GM18526 (cell line): ENCODE data around the gene RTL9.

Experiments
- POLR2A ChIP-seq: IDR thresholded peaks from 3 replicates; pipeline ENCODE4 v1.6.1; 2011; ENCODE audit not compliant: insufficient read length; ENCODE audit errors: extremely low read depth

RTL9 gene

GRCh38 chrX:110327336-110327735 lies 31.3 kb upstream of the RTL9 start:
- TF ChIP-seq POLR2A: no peak

DNA sequence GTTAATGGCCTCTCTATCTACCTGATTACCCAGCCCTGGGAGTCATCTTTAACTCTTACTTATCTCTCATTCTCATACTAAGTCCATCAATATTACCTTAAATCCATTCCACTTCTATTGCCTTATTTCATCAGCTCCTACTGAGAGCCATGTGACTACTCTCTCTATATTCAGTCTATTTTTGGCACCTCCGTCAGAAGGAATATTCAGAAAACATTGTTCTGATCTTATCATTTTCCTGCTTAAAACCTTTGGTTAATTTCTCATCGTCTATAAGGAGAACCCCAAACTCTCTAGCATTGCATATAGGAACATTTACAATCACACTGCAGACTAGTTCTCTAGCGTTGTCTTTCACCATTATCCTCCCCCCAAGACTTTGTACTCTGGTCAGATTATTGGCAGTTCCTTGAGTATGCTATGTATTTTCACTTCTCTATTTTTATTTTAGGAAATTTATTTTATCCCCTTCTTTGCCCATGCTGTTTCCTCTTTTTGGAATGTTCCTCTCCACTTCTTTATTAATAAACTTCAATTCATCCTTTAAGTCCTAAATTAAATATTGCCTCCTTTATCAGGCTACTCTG lies 27.1 kb upstream of the RTL9 start:
- no peak for TF ChIP-seq POLR2A

DNA sequence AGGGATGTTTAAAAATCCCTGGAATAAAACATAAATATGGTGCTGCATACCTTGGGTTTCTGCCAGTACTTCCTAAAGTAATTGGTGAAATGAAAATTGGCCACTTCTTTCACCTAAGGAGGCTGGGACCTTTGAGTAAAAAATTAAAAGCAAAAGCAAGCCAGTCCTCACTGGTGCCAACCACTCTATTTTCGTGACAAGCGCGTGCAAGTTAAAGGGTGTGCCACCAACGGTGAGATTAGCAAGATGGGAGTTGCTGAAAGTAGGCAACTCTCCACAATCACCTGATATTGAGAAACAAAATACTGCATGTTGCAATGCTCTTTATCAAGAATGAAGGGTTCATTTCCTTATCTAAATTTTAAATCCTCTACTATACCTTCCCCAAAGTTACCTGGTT lies 19.7 kb upstream of the RTL9 start:
- TF ChIP-seq POLR2A: no peak

DNA sequence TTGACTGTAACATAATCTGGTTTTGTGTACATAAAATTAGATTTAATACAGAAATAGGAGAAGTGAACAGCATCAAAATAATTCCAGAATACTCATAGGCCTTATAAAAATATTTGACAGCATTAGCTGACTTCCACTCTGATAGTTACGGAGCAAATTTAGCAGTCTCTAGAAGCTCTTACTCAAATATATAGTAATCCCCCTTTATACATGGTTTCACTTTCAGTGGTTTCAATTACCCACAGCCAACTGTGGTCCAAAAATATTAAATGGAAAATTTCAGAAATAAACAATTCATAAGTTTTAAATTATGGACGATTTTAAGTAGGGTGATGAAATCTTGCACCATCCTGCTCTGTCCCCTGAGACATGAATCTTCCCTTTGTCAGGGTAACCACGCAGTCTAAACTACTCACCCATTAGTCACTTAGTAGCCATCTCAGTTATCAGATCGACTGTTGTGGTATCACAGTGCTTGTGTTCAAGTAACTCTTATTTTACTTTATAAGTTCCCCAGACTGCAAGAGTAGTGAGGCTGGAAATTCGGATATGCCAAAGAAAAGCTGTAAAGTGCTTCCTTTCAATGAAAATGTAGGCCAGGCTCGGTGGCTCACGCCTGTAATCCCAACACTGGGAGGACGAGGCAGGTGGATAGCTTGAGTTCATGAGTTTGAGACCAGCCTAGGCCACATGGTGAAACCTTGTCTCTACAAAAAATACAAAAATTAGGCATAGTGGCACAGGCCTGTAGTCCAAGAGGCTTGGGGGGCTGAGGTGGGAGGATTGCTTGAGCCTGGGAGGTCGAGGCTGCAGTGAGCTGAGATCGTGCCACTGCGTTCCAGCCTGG lies 17.2 kb upstream of the RTL9 start:
- no peak for TF ChIP-seq POLR2A

DNA sequence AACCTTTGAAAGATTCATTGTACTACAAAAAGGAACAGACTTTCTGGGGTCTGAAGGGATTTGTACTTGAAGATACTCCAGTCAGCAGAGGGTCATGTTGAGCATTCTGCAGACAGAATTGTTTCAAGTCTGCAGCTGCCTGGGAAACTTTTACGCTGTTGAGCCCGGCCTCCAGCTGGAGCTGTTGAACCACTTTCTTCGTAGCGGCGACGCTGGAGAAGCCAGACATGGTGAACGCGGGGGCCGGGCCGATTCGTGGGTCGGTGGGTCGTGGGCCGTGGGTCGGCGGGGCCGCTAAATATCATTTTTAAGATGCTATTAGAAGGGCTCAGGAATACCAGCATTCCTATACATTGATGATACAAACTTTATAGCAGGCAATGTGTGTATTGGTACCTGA lies 12.0 kb upstream of the RTL9 start:
- TF ChIP-seq POLR2A: no peak

GRCh38 chrX:110359273-110359672 lies 625 bp downstream of the RTL9 start:
- no peak for TF ChIP-seq POLR2A

DNA sequence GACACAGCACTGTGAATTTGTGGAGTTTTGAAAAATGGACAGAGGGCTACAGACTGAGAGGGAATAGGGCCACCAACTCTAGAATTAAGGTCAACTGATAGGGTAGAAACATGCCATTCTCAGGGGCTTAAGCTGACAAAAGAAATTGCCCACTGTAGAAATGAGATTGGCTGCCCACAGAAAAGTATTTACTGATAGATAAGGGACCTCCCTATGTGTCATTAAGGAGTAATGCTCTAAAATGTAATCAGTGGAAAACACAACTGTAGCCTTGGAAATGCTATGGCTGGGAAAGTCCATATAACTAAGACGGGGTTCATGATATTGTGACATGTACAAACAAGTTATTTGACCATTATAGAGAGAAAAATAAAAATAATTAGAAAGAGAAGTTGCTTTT lies 4.6 kb downstream of the RTL9 start:
- TF ChIP-seq POLR2A: no peak

- TF ChIP-seq POLR2A: no peak
These were observed 14.7 kb downstream of the RTL9 start for GRCh38 chrX:110373310-110373709.

GRCh38 chrX:110374559-110374958 lies 15.9 kb downstream of the RTL9 start:
- TF ChIP-seq POLR2A: no peak

GRCh38 chrX:110381216-110381615 lies 22.6 kb downstream of the RTL9 start:
- no peak for TF ChIP-seq POLR2A

DNA sequence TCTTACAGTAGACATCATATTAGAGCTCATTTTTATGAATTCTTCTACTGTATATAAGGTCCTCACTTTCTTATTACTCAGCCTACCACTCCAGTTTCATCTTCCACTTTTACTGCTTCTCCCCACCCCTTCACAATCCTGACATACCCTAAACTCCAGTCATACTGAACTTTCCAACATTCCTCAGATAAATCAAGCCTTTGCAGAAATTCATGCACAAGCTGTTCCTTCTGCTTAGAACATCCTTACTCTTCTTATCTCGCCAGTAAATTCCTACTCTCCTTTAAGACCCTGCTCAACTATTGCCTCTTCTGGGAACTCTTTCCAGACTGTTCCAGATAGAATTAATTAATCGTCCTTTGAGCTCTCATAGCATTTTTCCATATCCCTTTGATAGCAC lies 24.8 kb downstream of the RTL9 start:
- TF ChIP-seq POLR2A: no peak

- no peak for TF ChIP-seq POLR2A
These were observed 25.8 kb downstream of the RTL9 start for GRCh38 chrX:110384490-110384889.

GRCh38 chrX:110389570-110389969 lies 30.9 kb downstream of the RTL9 start:
- no peak for TF ChIP-seq POLR2A

GRCh38 chrX:110391086-110391485 lies 32.4 kb downstream of the RTL9 start:
- TF ChIP-seq POLR2A: no peak

- TF ChIP-seq POLR2A: no peak
These were observed 36.0 kb downstream of the RTL9 start for GRCh38 chrX:110394651-110395050.

DNA sequence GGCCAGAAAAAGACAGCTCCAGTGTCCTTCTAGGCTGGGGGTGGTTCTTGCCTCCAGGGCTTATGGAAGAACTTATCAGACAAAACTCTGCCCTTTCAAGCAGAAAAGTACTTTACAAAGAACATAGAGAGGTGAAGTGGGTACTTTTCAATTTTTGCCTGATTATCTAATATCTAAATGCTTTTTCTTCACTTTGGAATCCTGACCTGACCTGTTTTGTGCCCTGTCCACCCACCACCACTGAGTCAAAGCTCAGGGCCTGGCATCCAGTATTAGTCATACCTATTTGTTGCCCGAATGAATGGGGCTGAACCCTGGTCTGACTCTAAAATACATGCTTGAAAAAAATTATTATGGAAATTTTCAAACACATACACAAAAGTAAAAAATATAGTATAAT lies 37.2 kb downstream of the RTL9 start:
- TF ChIP-seq POLR2A: no peak

DNA sequence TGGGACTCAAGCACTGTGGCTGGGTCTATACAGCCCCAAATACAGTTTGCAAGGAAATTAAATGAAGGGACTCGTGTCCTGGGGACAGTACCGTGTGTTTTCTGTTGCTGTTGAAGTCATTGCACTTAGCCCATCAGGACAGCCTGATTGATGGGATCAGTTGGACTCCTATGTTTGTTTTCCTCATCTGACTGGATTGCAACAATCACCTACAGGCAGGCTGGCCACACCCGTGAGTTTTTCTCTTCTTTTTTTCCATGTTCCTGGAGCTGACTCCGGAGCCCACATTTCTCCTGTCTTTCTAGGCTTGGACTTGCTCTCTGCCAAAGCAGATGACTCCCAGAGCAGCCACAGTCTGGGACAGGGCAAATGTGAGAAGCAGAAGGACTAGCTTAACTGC lies 38.1 kb downstream of the RTL9 start:
- TF ChIP-seq POLR2A: no peak
